ENCODE measurements around the gene LRRC8C.

LRRC8C gene

DNA sequence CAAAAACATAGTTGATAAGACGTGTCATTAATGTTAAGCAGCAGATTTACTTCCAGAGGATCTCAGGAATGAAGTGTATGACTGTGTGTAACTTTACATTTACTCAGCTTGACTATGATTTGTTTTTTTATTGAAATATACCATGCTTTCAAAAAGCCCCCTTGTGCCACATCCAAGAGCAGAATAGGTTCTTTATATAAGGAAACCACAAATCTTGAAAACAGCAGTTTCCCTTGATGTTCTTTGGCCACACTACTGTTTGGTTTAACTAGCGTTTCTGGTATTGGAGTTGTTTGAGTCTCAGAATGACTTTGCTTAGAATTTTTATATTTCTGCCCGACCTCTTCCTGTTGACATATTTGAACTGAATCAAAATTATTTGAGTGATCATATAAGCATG is 25.0 kb downstream of the LRRC8C start:
- no peaks in the 10 kb centered on the region for H3K4me1 ChIP-seq (ENCODE audit: control insufficient read depth, insufficient read depth, low read length)
- H3K27me3 ChIP-seq (ENCODE audit: control insufficient read depth, insufficient read depth, low read length): no peaks in the 10 kb centered on the region
- no peaks in the 10 kb centered on the region for H3K36me3 ChIP-seq (ENCODE audit: control insufficient read depth, insufficient read depth, low read length)
- WGBS (ENCODE audit: insufficient coverage, insufficient read length): no CpG with 5 or more reads among the region's 3 CpGs
- no peaks in the 10 kb centered on the region for H3K9me3 ChIP-seq (ENCODE audit: control insufficient read depth, insufficient read depth, low read length)
- no peak for DNase-seq (ENCODE audit: low read depth, low spot score)
- no peak overlapping the region for H3K27ac ChIP-seq (ENCODE audit: low read length)
- H3K4me3 ChIP-seq (ENCODE audit: low read length): no peak overlapping the region

DNA sequence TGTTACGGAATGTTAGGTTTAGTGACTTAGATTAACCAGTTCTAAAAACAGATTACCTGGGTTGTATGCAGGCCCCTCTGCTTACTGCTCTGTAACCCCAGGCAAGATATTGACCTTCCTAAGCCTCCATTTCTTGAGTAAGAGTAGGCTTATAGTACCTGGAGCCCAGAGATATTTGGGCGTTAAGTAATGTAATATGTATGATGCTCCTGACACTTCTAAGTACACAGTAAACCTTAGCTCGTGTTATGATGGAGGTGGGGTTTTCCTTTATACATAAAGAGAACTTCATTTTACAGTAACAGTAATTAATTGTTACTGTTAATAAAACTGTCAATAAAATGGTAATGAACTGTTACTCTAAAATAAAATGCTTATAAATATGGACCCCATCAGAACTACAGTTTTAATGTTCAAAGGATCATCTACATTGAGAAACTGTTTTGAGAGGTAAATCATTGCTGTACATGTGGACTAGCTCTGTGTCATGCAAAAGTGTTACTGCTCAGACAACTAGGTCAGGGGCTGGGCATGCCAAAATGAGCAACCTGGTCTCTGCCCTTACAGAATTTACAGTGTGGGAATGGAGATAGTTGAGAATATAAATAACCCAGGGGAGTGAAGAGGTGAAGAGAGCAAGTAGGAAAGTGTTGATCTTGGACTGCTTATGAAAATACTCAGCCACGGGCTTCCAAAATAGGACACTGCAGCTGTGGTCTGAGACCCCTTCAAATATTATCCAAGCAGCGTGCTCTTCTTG is 26.6 kb downstream of the LRRC8C start:
- H3K27ac ChIP-seq (ENCODE audit: low read length): no peak overlapping the region
- H3K36me3 ChIP-seq (ENCODE audit: control insufficient read depth, insufficient read depth, low read length): no peaks in the 10 kb centered on the region
- no CpG with 5 or more reads among the region's 5 CpGs for WGBS (ENCODE audit: insufficient coverage, insufficient read length)
- no peaks in the 10 kb centered on the region for H3K27me3 ChIP-seq (ENCODE audit: control insufficient read depth, insufficient read depth, low read length)
- no peak overlapping the region for H3K4me3 ChIP-seq (ENCODE audit: low read length)
- H3K9me3 ChIP-seq (ENCODE audit: control insufficient read depth, insufficient read depth, low read length): no peaks in the 10 kb centered on the region
- no peak for DNase-seq (ENCODE audit: low read depth, low spot score)
- H3K4me1 ChIP-seq (ENCODE audit: control insufficient read depth, insufficient read depth, low read length): no peaks in the 10 kb centered on the region

DNA sequence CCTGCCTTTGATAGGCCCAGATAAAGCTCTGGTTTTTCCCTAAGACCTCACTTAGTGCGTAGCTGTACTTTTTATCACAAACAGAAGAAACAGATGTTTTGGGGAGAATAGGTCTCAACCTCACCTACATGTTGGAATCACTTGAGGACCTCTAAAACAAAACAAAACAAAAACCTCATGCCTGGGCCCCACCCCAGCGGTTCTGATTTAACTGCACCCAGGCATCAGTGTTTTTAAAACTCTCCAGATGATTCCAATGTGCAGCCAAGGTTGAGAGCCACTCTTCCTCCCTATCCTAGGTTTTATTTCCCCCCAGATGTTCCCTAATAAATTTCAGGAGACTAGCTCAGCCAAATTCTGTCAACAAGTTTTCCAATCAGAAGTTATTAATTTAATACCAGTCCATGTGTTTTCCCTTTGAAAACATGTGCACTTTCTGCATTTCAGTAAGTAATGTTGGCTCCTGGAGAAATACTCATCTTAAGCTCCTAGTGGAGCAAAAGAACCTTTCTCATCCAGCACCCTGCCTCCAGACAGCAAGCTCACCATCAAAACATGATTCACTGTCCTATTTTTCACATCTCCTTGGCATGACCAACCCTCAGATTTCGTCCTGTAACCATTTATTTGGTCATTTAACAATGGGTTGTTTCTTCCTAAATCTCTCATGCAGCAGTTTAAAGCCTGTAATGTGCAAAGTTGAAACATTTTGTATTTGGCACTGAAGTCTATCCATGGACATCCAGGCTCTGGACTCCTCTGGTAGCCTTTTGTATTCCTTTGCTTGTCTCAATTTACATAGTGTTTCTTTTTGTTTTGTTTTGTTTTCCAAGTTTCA is 27.5 kb downstream of the LRRC8C start:
- no peak for DNase-seq (ENCODE audit: low read depth, low spot score)
- no CpG with 5 or more reads among the region's 3 CpGs for WGBS (ENCODE audit: insufficient coverage, insufficient read length)
- no peaks in the 10 kb centered on the region for H3K27me3 ChIP-seq (ENCODE audit: control insufficient read depth, insufficient read depth, low read length)
- no peaks in the 10 kb centered on the region for H3K36me3 ChIP-seq (ENCODE audit: control insufficient read depth, insufficient read depth, low read length)
- H3K9me3 ChIP-seq (ENCODE audit: control insufficient read depth, insufficient read depth, low read length): no peaks in the 10 kb centered on the region
- H3K4me3 ChIP-seq (ENCODE audit: low read length): no peak overlapping the region
- no peak overlapping the region for H3K27ac ChIP-seq (ENCODE audit: low read length)
- no peaks in the 10 kb centered on the region for H3K4me1 ChIP-seq (ENCODE audit: control insufficient read depth, insufficient read depth, low read length)

DNA sequence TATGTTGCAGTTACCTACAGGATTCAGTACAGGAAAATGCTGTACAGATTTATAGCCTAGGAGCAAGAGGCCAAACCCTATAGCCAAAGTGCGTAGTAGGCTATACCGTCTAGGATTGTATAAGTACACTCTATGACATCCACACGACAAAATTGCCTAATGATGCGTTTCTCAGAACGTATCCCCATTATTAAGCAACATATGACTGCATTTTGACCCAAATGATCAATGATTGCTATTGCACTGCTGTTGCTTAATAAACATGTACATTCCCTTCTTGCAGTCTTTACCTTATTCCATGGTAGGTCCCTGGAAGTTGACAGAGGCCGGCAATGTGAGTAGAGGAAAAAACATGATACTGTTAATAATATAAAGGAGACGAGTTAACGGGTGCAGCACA is 33.0 kb downstream of the LRRC8C start:
- no peak for DNase-seq (ENCODE audit: low read depth, low spot score)
- Histone ChIP-seq H3K9me3 (ENCODE audit: control insufficient read depth, insufficient read depth, low read length) (no peaks in the 10 kb centered on the region), H3K4me1 (ENCODE audit: control insufficient read depth, insufficient read depth, low read length) (no peaks in the 10 kb centered on the region), H3K27ac (ENCODE audit: low read length) (no peak overlapping the region), H3K27me3 (ENCODE audit: control insufficient read depth, insufficient read depth, low read length) (no peaks in the 10 kb centered on the region), H3K36me3 (ENCODE audit: control insufficient read depth, insufficient read depth, low read length) (no peaks in the 10 kb centered on the region), H3K4me3 (ENCODE audit: low read length) (no peak overlapping the region)
- no CpG with 5 or more reads among the region's 8 CpGs for WGBS (ENCODE audit: insufficient coverage, insufficient read length)

DNA sequence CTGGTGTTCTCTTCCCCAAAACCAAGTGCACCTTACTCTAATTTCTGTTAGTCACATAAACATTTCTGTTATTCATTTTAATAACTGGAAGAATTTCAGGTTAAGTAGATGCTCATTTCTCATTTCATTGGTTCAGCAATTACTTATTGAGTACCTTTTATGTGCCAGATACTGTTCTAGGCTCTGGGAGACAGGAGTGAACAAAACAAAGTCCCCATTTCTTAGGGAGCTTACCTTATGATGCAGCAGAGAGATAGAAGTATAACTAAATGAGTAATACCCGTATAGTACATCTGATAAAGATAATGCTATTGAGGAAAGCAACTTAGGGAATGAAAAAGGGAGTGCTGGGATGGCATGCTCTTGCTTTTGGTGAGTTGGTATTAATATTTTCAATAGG is 33.7 kb downstream of the LRRC8C start:
- Histone ChIP-seq H3K4me1 (ENCODE audit: control insufficient read depth, insufficient read depth, low read length) (no peaks in the 10 kb centered on the region), H3K36me3 (ENCODE audit: control insufficient read depth, insufficient read depth, low read length) (no peaks in the 10 kb centered on the region)
- no CpG with 5 or more reads among the region's 1 CpG for WGBS (ENCODE audit: insufficient coverage, insufficient read length)

DNA sequence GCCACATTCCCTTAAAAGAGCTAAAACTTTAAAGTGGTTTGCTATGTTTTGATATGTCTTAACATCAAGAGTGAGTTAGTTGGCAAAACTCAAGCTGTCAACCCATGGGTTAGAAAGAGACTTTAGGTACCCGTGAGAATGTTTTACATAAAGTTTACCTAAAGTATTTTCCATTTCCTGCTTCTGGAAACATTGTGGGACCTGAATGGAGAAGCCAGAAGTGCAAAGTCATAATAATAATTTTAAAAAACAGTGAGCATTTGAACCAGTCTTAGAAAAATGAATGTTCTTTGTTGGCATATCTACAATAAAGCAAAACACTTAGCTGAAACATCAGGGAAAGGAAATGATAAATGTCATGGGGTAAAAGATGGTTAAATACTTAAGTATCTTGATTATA is 34.8 kb downstream of the LRRC8C start:
- no peaks in the 10 kb centered on the region for H3K27me3 ChIP-seq (ENCODE audit: control insufficient read depth, insufficient read depth, low read length)
- no peak overlapping the region for H3K4me3 ChIP-seq (ENCODE audit: low read length)
- H3K4me1 ChIP-seq (ENCODE audit: control insufficient read depth, insufficient read depth, low read length): no peaks in the 10 kb centered on the region
- no peak for DNase-seq (ENCODE audit: low read depth, low spot score)
- H3K27ac ChIP-seq (ENCODE audit: low read length): no peak overlapping the region
- H3K36me3 ChIP-seq (ENCODE audit: control insufficient read depth, insufficient read depth, low read length): no peaks in the 10 kb centered on the region
- no CpG with 5 or more reads among the region's 1 CpG for WGBS (ENCODE audit: insufficient coverage, insufficient read length)
- no peaks in the 10 kb centered on the region for H3K9me3 ChIP-seq (ENCODE audit: control insufficient read depth, insufficient read depth, low read length)

More for the DNA sequence above, 33.7 kb downstream of the LRRC8C start:
- Histone ChIP-seq H3K9me3 (ENCODE audit: control insufficient read depth, insufficient read depth, low read length) (no peaks in the 10 kb centered on the region), H3K4me3 (ENCODE audit: low read length) (no peak overlapping the region), H3K27ac (ENCODE audit: low read length) (no peak overlapping the region), H3K27me3 (ENCODE audit: control insufficient read depth, insufficient read depth, low read length) (no peaks in the 10 kb centered on the region)
- DNase-seq (ENCODE audit: low read depth, low spot score): no peak

DNA sequence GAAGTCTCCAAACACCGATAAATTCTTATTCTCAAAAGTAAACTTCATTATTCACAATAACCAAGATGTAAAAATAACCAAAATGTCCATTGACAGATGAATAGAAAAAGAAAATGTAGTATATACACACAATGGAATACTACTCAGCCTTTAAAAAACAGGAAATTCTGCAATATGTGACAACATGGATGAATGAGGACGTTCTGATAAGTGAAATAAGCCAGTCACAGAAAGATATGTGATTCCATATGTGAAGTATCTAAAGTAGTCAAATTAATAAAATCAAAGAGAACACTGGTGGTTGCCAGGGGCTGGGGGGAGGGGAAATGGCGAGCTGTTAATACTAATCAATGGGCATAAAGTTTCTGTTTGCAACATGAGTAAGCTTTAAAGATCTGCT is 36.0 kb downstream of the LRRC8C start:
- Histone ChIP-seq H3K27me3 (ENCODE audit: control insufficient read depth, insufficient read depth, low read length) (no peaks in the 10 kb centered on the region), H3K27ac (ENCODE audit: low read length) (no peak overlapping the region), H3K36me3 (ENCODE audit: control insufficient read depth, insufficient read depth, low read length) (no peaks in the 10 kb centered on the region), H3K9me3 (ENCODE audit: control insufficient read depth, insufficient read depth, low read length) (no peaks in the 10 kb centered on the region), H3K4me1 (ENCODE audit: control insufficient read depth, insufficient read depth, low read length) (no peaks in the 10 kb centered on the region), H3K4me3 (ENCODE audit: low read length) (no peak overlapping the region)
- no CpG with 5 or more reads among the region's 3 CpGs for WGBS (ENCODE audit: insufficient coverage, insufficient read length)
- DNase-seq (ENCODE audit: low read depth, low spot score): no peak

DNA sequence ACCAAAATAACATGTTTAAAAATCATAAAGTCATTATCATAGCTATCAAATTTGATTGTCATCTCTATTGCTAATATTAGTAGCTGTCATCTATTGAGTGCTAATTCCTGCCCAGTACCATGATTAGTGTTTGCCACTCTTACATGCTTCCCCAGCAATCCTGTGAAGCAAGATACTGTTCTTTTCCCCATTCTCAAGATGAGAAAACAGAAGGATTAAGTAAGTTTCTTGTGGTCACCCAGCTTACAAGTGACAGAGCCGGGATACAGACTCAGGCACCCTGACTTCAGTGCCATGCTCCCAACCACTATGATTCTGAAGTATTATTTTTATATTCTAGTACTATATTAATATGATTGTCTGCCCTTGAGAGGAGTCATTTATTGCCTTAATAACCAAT is 36.5 kb downstream of the LRRC8C start:
- Histone ChIP-seq H3K27ac (ENCODE audit: low read length) (no peak overlapping the region), H3K36me3 (ENCODE audit: control insufficient read depth, insufficient read depth, low read length) (no peaks in the 10 kb centered on the region), H3K4me3 (ENCODE audit: low read length) (no peak overlapping the region), H3K4me1 (ENCODE audit: control insufficient read depth, insufficient read depth, low read length) (no peaks in the 10 kb centered on the region), H3K9me3 (ENCODE audit: control insufficient read depth, insufficient read depth, low read length) (no peaks in the 10 kb centered on the region), H3K27me3 (ENCODE audit: control insufficient read depth, insufficient read depth, low read length) (no peaks in the 10 kb centered on the region)
- DNase-seq (ENCODE audit: low read depth, low spot score): no peak
- WGBS (ENCODE audit: insufficient coverage, insufficient read length): no CpG with 5 or more reads among the region's 1 CpG

DNA sequence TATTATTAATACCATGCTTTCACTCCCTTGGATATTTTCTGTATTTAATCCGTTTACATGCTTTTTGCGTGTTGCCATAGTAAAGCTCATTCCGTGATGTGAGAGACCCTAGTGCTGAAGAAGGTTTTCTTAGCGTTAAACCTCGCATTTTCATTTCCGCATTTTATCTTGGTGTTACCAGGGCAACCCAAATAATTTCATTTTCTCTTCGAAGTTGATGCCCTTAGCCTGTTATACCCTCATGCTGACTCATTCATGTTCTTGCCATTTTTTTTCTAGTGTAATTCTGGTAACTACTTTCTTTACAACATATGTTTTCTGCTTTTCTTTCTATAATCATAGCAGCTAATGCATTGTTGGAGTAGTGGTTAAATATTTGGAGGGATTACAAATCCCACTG is 37.2 kb downstream of the LRRC8C start:
- H3K36me3 ChIP-seq (ENCODE audit: control insufficient read depth, insufficient read depth, low read length): no peaks in the 10 kb centered on the region
- no peak for DNase-seq (ENCODE audit: low read depth, low spot score)
- no peak overlapping the region for H3K27ac ChIP-seq (ENCODE audit: low read length)
- no peaks in the 10 kb centered on the region for H3K4me1 ChIP-seq (ENCODE audit: control insufficient read depth, insufficient read depth, low read length)
- H3K9me3 ChIP-seq (ENCODE audit: control insufficient read depth, insufficient read depth, low read length): no peaks in the 10 kb centered on the region
- no CpG with 5 or more reads among the region's 7 CpGs for WGBS (ENCODE audit: insufficient coverage, insufficient read length)
- no peak overlapping the region for H3K4me3 ChIP-seq (ENCODE audit: low read length)
- no peaks in the 10 kb centered on the region for H3K27me3 ChIP-seq (ENCODE audit: control insufficient read depth, insufficient read depth, low read length)

DNA sequence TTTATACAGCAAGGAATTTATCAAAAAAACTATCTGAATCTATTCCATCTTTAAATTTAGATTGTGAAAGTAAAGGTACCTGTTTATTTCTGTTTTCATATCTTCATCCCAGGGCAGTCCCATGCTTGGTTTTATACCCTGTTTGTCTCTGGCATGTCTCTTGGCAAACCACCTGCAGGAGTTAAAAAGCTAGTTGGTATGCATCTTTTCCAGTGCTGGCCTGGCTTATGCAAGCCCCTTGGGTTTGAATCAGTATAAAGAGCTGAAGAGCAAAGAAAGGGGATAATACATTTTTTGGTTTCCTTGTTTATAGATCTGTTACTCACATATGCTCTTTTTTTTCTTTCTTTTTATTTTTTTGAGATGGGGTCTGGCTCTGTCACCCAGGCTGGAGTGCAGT is 37.8 kb downstream of the LRRC8C start:
- no peak overlapping the region for H3K27ac ChIP-seq (ENCODE audit: low read length)
- H3K27me3 ChIP-seq (ENCODE audit: control insufficient read depth, insufficient read depth, low read length): no peaks in the 10 kb centered on the region
- no peak for DNase-seq (ENCODE audit: low read depth, low spot score)
- no peak overlapping the region for H3K4me3 ChIP-seq (ENCODE audit: low read length)
- no peaks in the 10 kb centered on the region for H3K9me3 ChIP-seq (ENCODE audit: control insufficient read depth, insufficient read depth, low read length)
- no peaks in the 10 kb centered on the region for H3K36me3 ChIP-seq (ENCODE audit: control insufficient read depth, insufficient read depth, low read length)
- no peaks in the 10 kb centered on the region for H3K4me1 ChIP-seq (ENCODE audit: control insufficient read depth, insufficient read depth, low read length)
